SK-N-SH (cell line): ENCODE data around the gene NFATC3. TPM values are rescaled to one million over a fixed set of nuclear protein-coding genes. Genes with fewer than 3 reads are reported as not detected.

ENCODE experiments used
- CTCF ChIA-PET: fragments of 300-600, 350-600 bp; formaldehyde crosslinking; extraction: SDS; loops from one replicate; lab custom pipeline; 2021; lab: Yijun Ruan, JAX
- POLR2A ChIA-PET: fragments of 350-600 bp; sonication (Branson Sonifier 250); formaldehyde crosslinking; extraction: SDS; loops from one replicate; lab custom pipeline; 2020; ENCODE audit warnings: antibody characterized with exemption, inconsistent platforms; lab: Yijun Ruan, JAX
- DNase-seq: peaks from one replicate; pipeline ENCODE4 v3.0.0; 2012
- H2AFZ ChIP-seq: fragments of 200-600 bp; sonication (generic); 2 replicates; pipeline ENCODE4 v1.8.1; 2016; ENCODE audit warnings: antibody characterized with exemption, mild to moderate bottlenecking, low read depth
- H3F3A ChIP-seq: fragments of 200-600 bp; sonication (generic); replicated peaks from 2 replicates; pipeline ENCODE3; 2016; ENCODE audit warnings: antibody characterized with exemption, mild to moderate bottlenecking; ENCODE audit not compliant: insufficient read depth
- H3K27ac ChIP-seq, 2 experiments: fragments of 200-500 bp in 1 of 2; fragments of 200-600 bp in 1 of 2; sonication (Bioruptor generic) in 1 of 2; sonication (generic), shearing (Covaris generic) in 1 of 2; 2 replicates each; pipeline versions ENCODE4 v1.5.1 to v1.6.1; 2014 to 2016; ENCODE audit warnings: low read depth in 2 of 2, inconsistent platforms in 1 of 2, low read length in 1 of 2, mild to moderate bottlenecking in 1 of 2, mixed read lengths in 1 of 2
- H3K27me3 ChIP-seq: fragments of 200-600 bp; sonication (generic), shearing (Covaris generic); 2 replicates; pipeline ENCODE4 v1.6.1; 2016; ENCODE audit warnings: mixed run types; ENCODE audit not compliant: insufficient read depth
- H3K36me3 ChIP-seq, 2 experiments: fragments of 200-500 bp in 1 of 2; fragments of 200-600 bp in 1 of 2; sonication (Bioruptor generic) in 1 of 2; sonication (generic) in 1 of 2; replicated peaks in 1 of 2; 2 replicates each; pipeline versions ENCODE3 to v1.5.1; 2014 to 2016; ENCODE audit warnings: low read length in 1 of 2, mild to moderate bottlenecking in 1 of 2; ENCODE audit not compliant: insufficient read depth in 2 of 2, control insufficient read depth in 1 of 2
- H3K4me1 ChIP-seq, 2 experiments: fragments of 200-500 bp in 1 of 2; fragments of 200-600 bp in 1 of 2; sonication (Bioruptor generic) in 1 of 2; sonication (generic), shearing (Covaris generic) in 1 of 2; 2 replicates each; pipeline versions ENCODE4 v1.5.1 to v1.6.1; 2014 to 2016; ENCODE audit warnings: low read depth in 1 of 2, low read length in 1 of 2, mixed run types in 1 of 2; ENCODE audit not compliant: insufficient read depth in 2 of 2, control insufficient read depth in 1 of 2
- H3K4me2 ChIP-seq: fragments of 200-600 bp; sonication (generic), shearing (Covaris generic); 2 replicates; pipeline ENCODE4 v1.6.1; 2017; ENCODE audit warnings: mixed run types
- H3K4me3 ChIP-seq, 2 experiments: fragments of 200-500 bp in 1 of 2; fragments of 200-600 bp in 1 of 2; sonication (Bioruptor generic) in 1 of 2; sonication (generic), shearing (Covaris generic) in 1 of 2; 2 replicates each; pipeline versions ENCODE4 v1.5.1 to v1.8.1; 2014 to 2016; ENCODE audit warnings: low read depth in 2 of 2, inconsistent platforms in 1 of 2, low read length in 1 of 2, mild to moderate bottlenecking in 1 of 2, mixed read lengths in 1 of 2, moderate library complexity in 1 of 2
- H3K79me2 ChIP-seq: fragments of 200-600 bp; sonication (generic); 2 replicates; pipeline ENCODE4 v1.8.1; 2017; ENCODE audit warnings: mild to moderate bottlenecking; ENCODE audit not compliant: insufficient read depth
- H3K9ac ChIP-seq: fragments of 200-600 bp; sonication (generic); 2 replicates; pipeline ENCODE4 v1.6.1; 2017; ENCODE audit warnings: mixed run types
- H3K9me2 ChIP-seq: fragments of 200-600 bp; sonication (generic); 2 replicates; pipeline ENCODE4 v1.6.1; 2017; ENCODE audit warnings: mixed run types
- H3K9me3 ChIP-seq: fragments of 200-600 bp; sonication (generic); 2 replicates; pipeline ENCODE4 v1.6.1; 2017; ENCODE audit warnings: mixed run types, mild to moderate bottlenecking, moderate library complexity
- H4K20me1 ChIP-seq: fragments of 200-600 bp; sonication (generic); 2 replicates; pipeline ENCODE4 v1.6.1; 2017; ENCODE audit warnings: mild to moderate bottlenecking, mixed run types; ENCODE audit not compliant: insufficient read depth
- CHD2 ChIP-seq: fragments of 150-350 bp; IDR thresholded peaks from 2 replicates; pipeline ENCODE4 v1.6.1; 2018; ENCODE audit warnings: low read length; ENCODE audit not compliant: partially characterized antibody
- EP300 ChIP-seq, 2 experiments: IDR thresholded peaks; 2 replicates each; pipeline versions ENCODE4 v1.4.0 to v1.6.1; 2012; ENCODE audit warnings: borderline replicate concordance in 1 of 2, low read depth in 1 of 2, low read length in 1 of 2
- FOSL2 ChIP-seq: IDR thresholded peaks from 2 replicates; pipeline ENCODE4 v1.4.0; 2012; ENCODE audit warnings: low read depth, mild to moderate bottlenecking, moderate library complexity, borderline replicate concordance
- FOXJ3 ChIP-seq: sonication (generic); formaldehyde crosslinking; IDR thresholded peaks from 2 replicates; pipeline ENCODE4 v1.5.1; 2020; ENCODE audit warnings: mild to moderate bottlenecking, missing genetic modification reagents
- FOXM1 ChIP-seq: IDR thresholded peaks from 2 replicates; pipeline ENCODE4 v1.4.0; 2012; ENCODE audit warnings: low read depth, mild to moderate bottlenecking
- JUND ChIP-seq: IDR thresholded peaks from 2 replicates; pipeline ENCODE4 v1.4.0; 2012
- MXI1 ChIP-seq: IDR thresholded peaks from 2 replicates; pipeline ENCODE4 v1.6.1; 2012; ENCODE audit warnings: mild to moderate bottlenecking, low read depth, low read length, improper control_type of control experiment
- NFIC ChIP-seq: IDR thresholded peaks from 2 replicates; pipeline ENCODE4 v1.4.0; 2012; ENCODE audit warnings: borderline replicate concordance
- NRF1 ChIP-seq: IDR thresholded peaks from 2 replicates; pipeline ENCODE4 v1.6.1; 2012; ENCODE audit warnings: low read depth, mild to moderate bottlenecking, low read length
- POLR2AphosphoS5 ChIP-seq: IDR thresholded peaks from 2 replicates; pipeline ENCODE4 v1.6.1; 2012; ENCODE audit warnings: low read depth, low read length
- RAD21 ChIP-seq: IDR thresholded peaks from 2 replicates; pipeline ENCODE4 v1.6.1; 2012; ENCODE audit warnings: mild to moderate bottlenecking, low read length
- RXRA ChIP-seq: IDR thresholded peaks from 2 replicates; pipeline ENCODE4 v1.4.0; 2012; ENCODE audit warnings: low read depth, mild to moderate bottlenecking, borderline replicate concordance
- SMC3 ChIP-seq: IDR thresholded peaks from 2 replicates; pipeline ENCODE4 v1.6.1; 2012; ENCODE audit warnings: low read depth, low read length, improper control_type of control experiment
- YY1 ChIP-seq: IDR thresholded peaks from 2 replicates; pipeline ENCODE4 v1.4.0; 2012; ENCODE audit warnings: low read depth, mild to moderate bottlenecking
- WGBS: methylation state at CpG from one replicate; pipeline ENCODE4 v1.1.6; 2017; ENCODE audit warnings: low lambda C conversion rate; 5-methylcytosine and 5-hydroxymethylcytosine counted together
- polyA plus RNA-seq, 3 experiments: library from polyadenylated mRNA; depleted of rRNA; stranded (reverse); fragments of >200 nt; gene quantifications; 2 replicates each; pipeline ENCODE4 v1.2.3, GENCODE V29; 2012
- TF ChIP-seq, protein P1 (sequence below): fragments of 200-600 bp; sonication (generic); IDR thresholded peaks from 2 replicates; pipeline ENCODE4 v1.6.1; 2017; ENCODE audit warnings: antibody characterized with exemption, mild to moderate bottlenecking, moderate library complexity
- TF ChIP-seq, protein P2 (sequence below): IDR thresholded peaks from 2 replicates; pipeline ENCODE4; 2012
- TF ChIP-seq, protein P3 (sequence below): IDR thresholded peaks from 2 replicates; pipeline ENCODE4 v1.4.0; 2012; ENCODE audit warnings: low read depth, borderline replicate concordance

NFATC3 gene
- polyA plus RNA-seq, 1 of the 3 experiments (the other 2 are of a cell fraction): 5.7 TPM

DNA sequence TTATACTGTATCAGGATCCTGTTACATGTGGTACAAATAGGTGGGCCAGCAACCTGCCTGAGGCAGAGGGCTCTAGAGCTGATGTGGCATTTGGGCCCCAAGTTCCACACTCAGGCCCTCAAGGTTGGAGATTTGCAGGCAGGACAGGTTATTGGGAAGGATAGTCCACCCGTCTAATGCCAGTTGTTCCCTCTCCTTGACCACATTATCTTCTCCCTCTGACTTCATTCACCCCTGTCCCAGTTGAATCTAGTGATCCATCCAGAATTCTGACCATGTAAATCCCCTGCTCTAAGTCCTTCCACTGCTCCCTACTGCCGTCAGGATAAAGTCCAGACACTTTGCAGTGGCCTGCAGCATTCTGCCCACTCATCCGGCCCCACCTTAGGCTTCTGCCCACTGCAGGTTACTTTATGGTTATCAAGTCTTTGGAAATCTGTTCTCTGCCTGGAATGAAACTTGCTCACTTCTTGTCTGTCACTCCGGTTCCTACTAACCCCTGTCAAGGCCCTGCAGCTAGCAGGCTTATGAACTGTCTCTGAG, 1.9 kb upstream of the NFATC3 start:
- Histone ChIP-seq H3K27me3 (no peaks in the 10 kb centered on the region), H3K9ac (no peak overlapping the region), H3K79me2 (peaks cover 27% of the 10 kb centered on the region), H3K4me1 (peaks cover 6 to 14% of the 10 kb centered on the region in 2 experiments; a peak in 2 of 4 replicates), H3K9me2 (no peaks in the 10 kb centered on the region), H3K4me2 (no peak overlapping the region), H3F3A (peaks cover 28% of the 10 kb centered on the region), H3K27ac (peak overlapping the region in 1 of 2 experiments; percentile 99; a peak in 1 of 4 replicates), H3K9me3 (no peaks in the 10 kb centered on the region), H2AFZ (no peak overlapping the region), H3K4me3 (no peak overlapping the region), H4K20me1 (peaks cover 12% of the 10 kb centered on the region), H3K36me3 (peaks cover 0 to 7% of the 10 kb centered on the region in 2 experiments)
- POLR2A ChIA-PET: no interaction called here
- no peak for DNase-seq
- no peak for TF ChIP-seq POLR2AphosphoS5
- no peak for TF ChIP-seq CHD2
- TF ChIP-seq EP300 (IDR thresholded peaks at IDR 0.05; ENCODE audit: borderline replicate concordance in 1 of 2, low read depth in 1 of 2, low read length in 1 of 2): no peak
- TF ChIP-seq, protein P1, sequence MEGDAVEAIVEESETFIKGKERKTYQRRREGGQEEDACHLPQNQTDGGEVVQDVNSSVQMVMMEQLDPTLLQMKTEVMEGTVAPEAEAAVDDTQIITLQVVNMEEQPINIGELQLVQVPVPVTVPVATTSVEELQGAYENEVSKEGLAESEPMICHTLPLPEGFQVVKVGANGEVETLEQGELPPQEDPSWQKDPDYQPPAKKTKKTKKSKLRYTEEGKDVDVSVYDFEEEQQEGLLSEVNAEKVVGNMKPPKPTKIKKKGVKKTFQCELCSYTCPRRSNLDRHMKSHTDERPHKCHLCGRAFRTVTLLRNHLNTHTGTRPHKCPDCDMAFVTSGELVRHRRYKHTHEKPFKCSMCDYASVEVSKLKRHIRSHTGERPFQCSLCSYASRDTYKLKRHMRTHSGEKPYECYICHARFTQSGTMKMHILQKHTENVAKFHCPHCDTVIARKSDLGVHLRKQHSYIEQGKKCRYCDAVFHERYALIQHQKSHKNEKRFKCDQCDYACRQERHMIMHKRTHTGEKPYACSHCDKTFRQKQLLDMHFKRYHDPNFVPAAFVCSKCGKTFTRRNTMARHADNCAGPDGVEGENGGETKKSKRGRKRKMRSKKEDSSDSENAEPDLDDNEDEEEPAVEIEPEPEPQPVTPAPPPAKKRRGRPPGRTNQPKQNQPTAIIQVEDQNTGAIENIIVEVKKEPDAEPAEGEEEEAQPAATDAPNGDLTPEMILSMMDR: no peak
- TF ChIP-seq, protein P2, sequence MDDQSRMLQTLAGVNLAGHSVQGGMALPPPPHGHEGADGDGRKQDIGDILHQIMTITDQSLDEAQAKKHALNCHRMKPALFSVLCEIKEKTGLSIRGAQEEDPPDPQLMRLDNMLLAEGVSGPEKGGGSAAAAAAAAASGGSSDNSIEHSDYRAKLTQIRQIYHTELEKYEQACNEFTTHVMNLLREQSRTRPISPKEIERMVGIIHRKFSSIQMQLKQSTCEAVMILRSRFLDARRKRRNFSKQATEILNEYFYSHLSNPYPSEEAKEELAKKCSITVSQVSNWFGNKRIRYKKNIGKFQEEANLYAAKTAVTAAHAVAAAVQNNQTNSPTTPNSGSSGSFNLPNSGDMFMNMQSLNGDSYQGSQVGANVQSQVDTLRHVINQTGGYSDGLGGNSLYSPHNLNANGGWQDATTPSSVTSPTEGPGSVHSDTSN: no peak
- TF ChIP-seq MXI1: no peak
- TF ChIP-seq, protein P3, sequence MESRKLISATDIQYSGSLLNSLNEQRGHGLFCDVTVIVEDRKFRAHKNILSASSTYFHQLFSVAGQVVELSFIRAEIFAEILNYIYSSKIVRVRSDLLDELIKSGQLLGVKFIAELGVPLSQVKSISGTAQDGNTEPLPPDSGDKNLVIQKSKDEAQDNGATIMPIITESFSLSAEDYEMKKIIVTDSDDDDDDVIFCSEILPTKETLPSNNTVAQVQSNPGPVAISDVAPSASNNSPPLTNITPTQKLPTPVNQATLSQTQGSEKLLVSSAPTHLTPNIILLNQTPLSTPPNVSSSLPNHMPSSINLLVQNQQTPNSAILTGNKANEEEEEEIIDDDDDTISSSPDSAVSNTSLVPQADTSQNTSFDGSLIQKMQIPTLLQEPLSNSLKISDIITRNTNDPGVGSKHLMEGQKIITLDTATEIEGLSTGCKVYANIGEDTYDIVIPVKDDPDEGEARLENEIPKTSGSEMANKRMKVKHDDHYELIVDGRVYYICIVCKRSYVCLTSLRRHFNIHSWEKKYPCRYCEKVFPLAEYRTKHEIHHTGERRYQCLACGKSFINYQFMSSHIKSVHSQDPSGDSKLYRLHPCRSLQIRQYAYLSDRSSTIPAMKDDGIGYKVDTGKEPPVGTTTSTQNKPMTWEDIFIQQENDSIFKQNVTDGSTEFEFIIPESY: no peak
- TF ChIP-seq SMC3: no peak
- CTCF ChIA-PET: interaction anchor here (0.5 to 2.8 kb wide), 6 partner anchors 10 to 148 kb away, joined by 3 to 18 read pairs (median 6); no protein-coding TSS in a partner anchor
- WGBS: 93% methylated on average over 4 of the region's 4 CpGs

DNA sequence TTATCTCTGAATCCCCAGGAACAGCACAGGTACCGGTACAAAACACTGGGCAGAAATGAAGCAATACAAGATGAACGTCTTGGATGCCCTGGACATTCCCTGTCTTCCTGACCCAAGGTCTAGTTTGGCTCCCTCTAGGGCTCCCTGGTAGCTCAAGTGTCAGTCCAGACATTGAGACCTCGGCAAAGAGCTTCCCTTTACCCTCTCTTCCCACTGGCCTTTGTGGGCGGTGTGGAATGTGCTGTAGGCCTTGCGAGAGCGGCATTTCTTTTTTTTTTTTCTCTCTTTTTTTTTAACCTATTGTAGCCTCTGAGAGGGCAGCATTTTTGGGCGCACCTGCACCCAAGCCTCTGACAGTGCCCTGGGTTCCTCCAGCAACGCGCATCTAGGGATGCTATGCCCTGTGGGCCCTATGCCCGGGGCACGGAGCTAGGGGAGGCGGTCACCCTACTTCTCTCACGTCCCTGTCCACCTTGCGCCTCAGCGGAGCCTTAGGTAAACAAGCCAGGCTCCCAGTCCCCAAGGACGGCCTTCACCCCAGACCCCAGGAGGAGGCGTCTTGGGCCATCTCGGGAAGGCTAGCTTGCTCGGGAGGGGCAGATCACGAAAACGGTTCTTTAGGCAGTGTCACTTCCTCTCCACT, 1.2 kb upstream of the NFATC3 start:
- peaks cover 6 to 14% of the 10 kb centered on the region in 2 experiments; a peak in 3 of 4 replicates for H3K4me1 ChIP-seq
- H3K27ac ChIP-seq: peak overlapping the region; percentile 75 to 99
- no peaks in the 10 kb centered on the region for H3K9me2 ChIP-seq
- POLR2A ChIA-PET: interaction anchor here (0.7 to 2.8 kb wide), 10 partner anchors 10 to 227 kb away, joined by 3 to 10 read pairs (median 4); partner anchors contain the start of genes DDX28, DUS2, PRMT7 and SLC7A6OS
- peaks cover 33% of the 10 kb centered on the region for H3K79me2 ChIP-seq
- peaks cover 0 to under 1% of the 10 kb centered on the region in 2 experiments for H3K36me3 ChIP-seq
- peaks cover 28% of the 10 kb centered on the region for H3F3A ChIP-seq
- DNase-seq: no peak
- CTCF ChIA-PET: interaction anchor here (0.5 to 2.8 kb wide), 11 partner anchors 10 to 267 kb away, joined by 3 to 19 read pairs (median 5); partner anchors contain the start of gene SLC7A6
- peaks cover 12% of the 10 kb centered on the region for H4K20me1 ChIP-seq
- no peaks in the 10 kb centered on the region for H3K9me3 ChIP-seq
- no peaks in the 10 kb centered on the region for H3K27me3 ChIP-seq
- WGBS: 84% methylated on average over 21 of the region's 21 CpGs
- H3K4me2 ChIP-seq: peak overlapping the region; percentile 88; the same call in 1 of the 2 replicates
- H3K9ac ChIP-seq: peak overlapping the region; percentile 81; the same call in 1 of the 2 replicates
- peak overlapping the region in 1 of 2 experiments; percentile 78; a peak in 2 of 4 replicates for H3K4me3 ChIP-seq
- H2AFZ ChIP-seq: peak overlapping the region; percentile 98
- TF ChIP-seq NFIC (no peak), POLR2AphosphoS5 (no peak), EP300 (IDR thresholded peaks at IDR 0.05; ENCODE audit: borderline replicate concordance in 1 of 2, low read depth in 1 of 2, low read length in 1 of 2) (no peak), YY1 (no peak), JUND (no peak), FOSL2 (no peak), SMC3 (no peak), RAD21 (no peak), FOXM1 (no peak), FOXJ3 (CRISPR knock-in tag) (no peak), NRF1 (no peak), RXRA (no peak), CHD2 (no peak)
- TF ChIP-seq, protein P1: no peak
